ENCODE data around the gene RAP1GAP.
A peak's percentile ranks its signal among the peaks of the same experiment; 100 is the strongest.

The RAP1GAP gene

DNA sequence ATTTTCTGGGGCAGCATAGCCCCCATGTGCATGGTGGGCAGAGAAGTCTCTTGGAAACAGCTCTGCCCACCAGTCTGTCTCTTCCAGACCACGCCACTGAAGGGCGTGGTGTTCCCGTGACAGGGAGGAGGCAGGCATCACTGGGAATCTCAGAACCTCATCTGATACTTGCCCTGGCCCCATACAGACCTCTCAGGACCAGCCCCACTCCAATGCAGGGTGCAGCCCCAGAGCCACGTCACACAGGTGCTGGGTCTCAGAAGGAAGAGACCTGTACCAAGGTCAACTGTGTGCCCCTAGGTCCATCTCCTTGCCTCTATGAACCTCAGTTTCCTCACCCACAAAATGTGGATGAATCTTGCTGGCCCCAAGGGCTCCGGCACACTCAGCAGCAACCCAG, 7.3 kb downstream of the RAP1GAP start:
- peak; percentile 56 for DNase-seq

DNA sequence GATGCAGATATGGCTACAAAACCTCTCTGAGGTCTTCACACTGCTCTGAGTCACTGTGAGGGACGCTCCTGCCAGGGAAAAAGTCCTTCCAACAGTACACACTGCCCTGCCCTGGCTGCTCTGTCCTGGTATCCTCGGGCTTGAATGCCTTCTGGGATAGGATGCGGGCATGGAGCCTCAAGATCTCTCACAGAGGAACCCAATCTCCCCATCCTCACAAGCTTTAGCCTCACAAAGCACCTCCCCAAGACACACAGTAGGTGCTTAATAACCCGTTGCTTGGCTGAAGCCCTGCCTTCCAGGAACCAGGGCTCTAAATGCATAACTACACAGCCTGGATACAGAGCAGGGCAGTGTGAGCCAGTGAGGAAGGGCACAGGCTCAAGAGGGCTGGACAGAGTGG, 9.2 kb downstream of the RAP1GAP start:
- DNase-seq = no peak

- peak; percentile 93 for DNase-seq
Measured at GRCh38 chr1:21659099-21659923, 9.8 kb downstream of the RAP1GAP start.

GRCh38 chr1:21657456-21658190, 11.5 kb downstream of the RAP1GAP start:
- DNase-seq = no peak

DNA sequence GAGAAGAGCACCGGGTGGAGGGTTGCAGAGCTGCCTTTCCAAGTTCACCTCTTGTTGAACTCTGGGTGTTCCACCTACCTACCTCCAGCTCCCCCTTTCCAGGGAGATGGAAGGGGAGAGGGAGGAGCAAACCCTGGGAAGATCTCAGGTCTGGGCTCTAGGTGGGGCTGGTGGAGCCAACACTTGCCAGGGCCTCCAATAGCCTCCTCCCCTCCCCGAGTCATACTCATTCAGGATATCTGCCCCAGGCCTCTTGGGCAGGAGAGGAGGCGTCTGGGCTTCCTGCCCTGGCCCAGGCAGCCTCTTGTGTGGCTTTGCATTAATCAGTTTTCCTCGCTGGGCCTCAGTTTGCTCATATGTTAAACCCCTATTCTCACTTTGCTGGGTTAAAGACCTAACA, 13.4 kb downstream of the RAP1GAP start:
- no peak for DNase-seq

GRCh38 chr1:21655259-21655658, 13.9 kb downstream of the RAP1GAP start:
- DNase-seq = no peak

DNA sequence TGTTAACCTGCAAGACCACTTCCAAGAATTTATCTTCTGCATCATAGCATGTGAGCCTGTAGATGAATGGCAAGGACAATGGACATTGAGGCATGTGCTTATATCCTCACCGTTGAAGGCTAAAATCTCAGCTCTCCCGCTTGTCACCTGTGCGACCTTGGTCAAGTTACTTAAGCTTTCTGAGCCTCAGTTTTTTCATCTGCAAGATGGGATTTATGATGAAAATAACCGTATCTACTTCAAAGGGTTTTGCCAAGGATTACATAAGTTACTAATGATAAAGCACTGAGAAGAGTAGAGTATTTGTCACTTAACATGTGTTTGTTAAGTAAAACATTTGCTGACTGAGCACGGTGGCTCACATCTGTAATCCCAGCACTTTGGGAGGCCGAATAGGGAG, 14.9 kb downstream of the RAP1GAP start:
- DNase-seq = no peak

DNA sequence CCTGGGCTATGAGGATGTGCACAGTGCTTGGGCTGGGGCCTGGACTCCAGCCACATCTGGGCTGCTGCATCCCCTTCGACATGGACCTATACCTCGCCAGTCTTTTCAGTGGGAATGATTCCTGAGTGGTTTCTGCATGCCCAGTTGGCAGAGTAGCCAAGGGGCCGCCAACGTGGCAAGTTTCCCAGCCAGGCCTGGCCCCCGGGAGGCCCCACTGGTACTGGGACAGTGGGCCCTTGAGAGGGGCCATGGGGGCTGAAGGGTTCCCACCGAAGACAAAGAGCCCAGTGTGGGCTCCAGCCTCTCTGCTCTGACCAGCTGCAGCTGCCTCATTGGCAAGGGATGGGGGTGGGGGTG, 15.4 kb downstream of the RAP1GAP start:
- DNase-seq = no peak

- no peak for DNase-seq
Measured at GRCh38 chr1:21652937-21653743, 16.0 kb downstream of the RAP1GAP start.

GRCh38 chr1:21652101-21652936, 16.8 kb downstream of the RAP1GAP start:
- DNase-seq = no peak

DNA sequence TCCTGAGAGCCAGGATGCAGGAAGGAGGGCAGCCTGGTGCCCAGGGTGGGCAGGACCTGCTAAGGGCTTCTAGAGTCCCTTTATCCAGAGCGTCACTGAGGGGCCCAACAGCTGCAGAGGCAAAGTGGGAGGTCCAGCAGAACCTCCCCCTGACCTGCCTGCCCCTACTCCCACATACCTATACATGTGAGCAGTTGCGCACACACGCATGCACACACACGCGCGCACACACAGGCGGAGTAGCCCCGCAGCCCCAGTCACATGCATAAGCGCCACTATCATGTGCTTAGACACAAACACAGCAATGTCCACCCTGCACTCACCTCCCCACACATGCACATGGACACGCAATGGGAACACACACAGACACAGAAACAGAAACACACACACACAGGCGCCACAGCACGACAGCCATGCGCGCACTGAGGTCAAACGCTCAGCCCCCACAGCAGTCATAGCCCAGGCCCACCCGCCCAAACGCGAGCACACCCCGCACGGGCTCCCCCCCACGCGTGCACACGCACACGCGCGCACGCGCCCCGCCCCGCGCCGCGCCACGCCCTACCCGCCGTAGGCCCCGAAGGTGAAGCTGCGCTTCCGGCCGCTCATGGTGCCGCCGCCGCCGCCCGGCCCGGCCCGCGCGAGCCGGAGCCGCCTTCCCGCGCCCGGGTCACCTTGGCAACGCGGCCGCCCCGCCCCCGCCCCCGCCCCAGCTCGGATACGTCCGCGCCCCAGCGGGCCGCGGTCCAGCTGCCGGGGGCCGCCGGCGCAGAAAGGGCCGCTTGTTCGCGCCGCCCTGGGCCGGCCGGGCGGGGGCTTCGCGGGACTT, 17.7 kb downstream of the RAP1GAP start:
- DNase-seq = peak; percentile 81

- no peak for DNase-seq
Measured at GRCh38 chr1:21650400-21650799, 18.8 kb downstream of the RAP1GAP start.

- DNase-seq = no peak
Measured at GRCh38 chr1:21649315-21649714, 19.8 kb downstream of the RAP1GAP start.

GRCh38 chr1:21648791-21649190, 20.4 kb downstream of the RAP1GAP start:
- no peak for DNase-seq

DNA sequence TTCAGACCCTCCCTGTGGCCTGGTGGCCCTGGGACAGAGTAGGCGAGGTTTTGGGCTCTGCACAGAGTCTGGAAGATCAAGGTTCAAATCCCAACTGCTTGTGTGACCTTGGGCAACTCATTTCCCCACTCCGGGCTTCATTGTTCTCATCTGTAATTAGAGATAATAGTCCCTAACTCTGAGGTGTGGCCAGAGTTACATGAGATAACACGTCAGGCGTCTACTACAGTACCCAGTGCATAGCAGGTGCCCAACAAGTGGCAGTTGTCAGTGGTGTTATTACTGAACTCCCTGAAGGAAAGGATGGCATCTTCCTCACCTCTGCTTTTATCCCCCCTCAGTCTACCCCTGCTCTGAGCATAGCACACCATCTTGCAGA, 20.8 kb downstream of the RAP1GAP start:
- no peak for DNase-seq

GRCh38 chr1:21647431-21648351, 21.5 kb downstream of the RAP1GAP start:
- DNase-seq = no peak

DNA sequence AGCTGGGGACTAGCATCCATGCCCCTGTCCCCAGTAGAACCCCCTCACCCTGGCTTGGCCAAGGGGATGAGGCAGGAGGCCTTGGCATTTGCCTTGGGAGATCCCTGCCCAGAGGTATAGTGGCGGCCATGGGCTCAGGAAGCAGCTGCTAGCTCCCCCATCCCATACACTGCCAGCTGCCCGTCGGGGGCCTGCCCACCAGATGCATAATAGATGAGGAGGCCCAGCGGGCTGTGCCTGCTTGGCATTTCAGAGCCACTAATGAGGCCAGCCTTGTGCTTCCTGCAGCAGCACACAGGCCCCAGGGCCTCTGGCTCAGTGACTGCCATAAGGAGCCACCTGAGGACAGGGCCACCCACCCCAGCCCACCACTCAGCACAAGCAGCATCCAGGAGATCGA, 23.6 kb downstream of the RAP1GAP start:
- DNase-seq = no peak

- no peak for DNase-seq
Measured at GRCh38 chr1:21644906-21645305, 24.3 kb downstream of the RAP1GAP start.

DNA sequence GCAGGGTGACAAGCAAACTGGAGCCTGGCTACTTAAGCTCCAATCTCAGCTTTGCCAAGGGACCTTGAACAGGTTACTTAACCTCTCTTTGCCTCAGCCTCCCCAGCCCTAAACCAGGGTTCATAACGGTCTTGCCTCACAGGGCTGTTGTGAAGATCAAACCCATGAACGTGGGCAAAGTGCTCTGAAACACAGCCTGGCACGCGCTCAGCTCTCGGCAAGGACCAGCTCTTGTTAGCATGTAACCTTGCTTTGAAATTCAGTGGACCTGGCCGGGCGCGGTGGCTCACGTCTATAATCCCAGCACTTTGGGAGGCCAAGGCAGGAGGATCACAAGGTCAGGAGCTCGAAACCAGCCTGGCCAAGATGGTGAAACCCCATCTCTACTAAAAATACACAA, 24.8 kb downstream of the RAP1GAP start:
- DNase-seq = no peak

DNA sequence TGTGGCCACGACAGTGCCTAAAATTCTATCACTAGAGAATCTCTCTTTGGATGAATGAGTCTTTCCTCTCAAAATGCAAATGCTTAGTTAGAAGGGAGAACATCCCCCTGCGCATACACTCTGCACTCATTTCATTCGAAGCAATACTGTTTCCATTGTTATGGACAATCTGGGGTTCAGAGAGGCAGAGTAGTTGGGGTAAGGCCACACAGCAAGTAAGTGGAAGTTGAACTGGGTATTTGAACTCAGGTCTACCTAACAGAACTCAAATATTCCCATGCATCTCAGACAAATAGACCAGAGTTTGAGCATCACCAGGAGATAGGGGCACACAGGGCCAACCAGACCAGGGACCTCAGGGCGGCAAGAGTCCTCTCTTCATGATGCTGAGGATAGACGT, 25.5 kb downstream of the RAP1GAP start:
- no peak for DNase-seq

Data from activated effector memory CD4-positive, alpha-beta T cell treated with anti-CD3 and anti-CD28 coated beads, Interleukin-2, amount 50 U/mL, for 16 hours (primary cell).